ENCODE measurements around the gene KRT74.

KRT74 gene

DNA sequence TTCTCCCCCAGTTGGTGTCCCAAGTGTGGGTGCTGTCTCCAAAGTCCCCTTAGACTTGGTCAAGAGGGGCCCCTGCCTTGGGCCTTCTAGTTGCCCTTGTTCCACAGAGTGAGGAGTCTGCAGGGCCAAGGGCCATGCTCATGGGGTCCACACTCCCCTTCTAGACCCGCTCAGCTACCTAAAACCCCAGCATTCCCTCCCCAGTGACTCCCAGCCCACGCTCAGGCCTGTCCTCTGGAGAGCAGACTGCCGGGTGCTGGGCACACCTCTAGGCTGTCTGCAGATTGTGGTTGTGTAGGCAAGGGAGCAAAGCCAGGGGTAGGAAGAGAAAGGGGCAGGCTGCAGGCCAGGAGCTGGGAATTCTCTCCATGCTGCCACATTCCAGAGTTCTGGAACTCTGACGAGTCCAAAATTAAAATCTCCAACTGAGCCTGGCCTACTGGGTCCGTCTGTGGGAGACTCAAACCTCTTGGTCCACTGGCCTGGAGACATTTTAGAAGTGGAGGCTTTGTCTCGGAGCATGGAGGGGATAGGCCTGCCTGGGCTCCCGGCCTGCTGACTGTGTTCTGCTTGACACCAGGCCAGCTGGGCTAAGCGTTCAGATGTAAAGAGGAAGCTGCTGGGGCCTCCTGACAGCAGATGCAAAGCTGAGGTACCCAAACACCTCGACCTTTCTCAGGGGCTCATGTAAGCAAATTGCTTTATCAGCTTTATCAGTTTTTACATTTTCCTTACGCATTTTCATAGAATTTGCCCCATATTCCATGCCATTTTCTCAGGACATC is 39.8 kb downstream of the KRT74 start:
- DNase-seq, result no peak

DNA sequence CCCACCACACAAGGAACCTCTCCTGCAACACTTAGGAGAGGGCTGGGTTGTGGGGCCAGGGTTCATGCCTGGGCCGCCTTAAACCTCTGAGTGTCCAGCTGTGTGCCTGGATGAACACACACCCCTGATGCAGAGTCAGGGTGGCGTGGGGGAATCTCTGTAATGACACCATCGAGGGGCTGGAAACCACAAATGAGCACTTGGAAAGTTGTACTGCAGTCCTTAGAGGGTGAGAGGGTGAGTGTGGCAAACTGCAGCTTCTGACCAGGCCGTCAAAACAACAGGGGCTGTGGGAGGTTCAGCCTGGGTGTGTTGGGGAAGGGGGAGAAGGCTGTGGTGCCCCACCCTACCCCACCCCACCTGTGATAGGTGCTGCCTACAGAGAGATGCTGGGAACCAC is 41.0 kb downstream of the KRT74 start:
- no peak for DNase-seq

DNA sequence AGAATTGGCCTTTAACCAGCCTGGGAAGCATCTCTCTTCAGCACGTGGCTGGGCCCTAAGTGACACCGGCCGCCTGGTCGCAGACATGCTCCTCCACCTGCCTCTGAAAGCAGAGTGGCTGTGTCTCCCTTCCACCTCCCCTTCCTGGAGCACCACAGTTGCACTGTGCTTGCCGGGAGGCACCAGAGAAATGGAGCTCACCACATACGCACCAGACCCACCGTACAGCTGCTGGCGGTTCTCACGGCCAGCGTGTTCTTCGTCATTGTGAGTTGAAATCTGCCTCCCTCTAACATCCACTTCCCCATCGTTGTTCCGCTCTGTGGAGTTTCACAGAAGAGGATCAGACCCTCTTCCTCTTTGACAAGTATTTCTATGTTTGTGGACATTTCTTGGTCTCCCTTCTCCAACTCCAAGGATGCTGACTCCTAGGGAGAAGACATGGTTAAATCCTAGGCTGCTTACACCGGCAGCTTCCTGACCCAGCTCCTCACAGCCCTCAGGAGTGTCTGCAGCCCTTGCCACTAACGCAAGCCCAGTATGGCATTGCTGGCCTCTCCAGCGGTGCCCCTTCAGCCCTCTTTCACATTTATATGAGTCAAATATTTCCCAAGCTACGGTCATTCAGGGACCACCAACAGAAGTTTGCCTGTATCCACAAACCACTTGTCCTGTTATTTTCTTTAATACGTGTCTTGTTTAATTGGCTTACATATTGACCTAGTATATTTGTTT is 41.9 kb downstream of the KRT74 start:
- peak; percentile 15 for DNase-seq

DNA sequence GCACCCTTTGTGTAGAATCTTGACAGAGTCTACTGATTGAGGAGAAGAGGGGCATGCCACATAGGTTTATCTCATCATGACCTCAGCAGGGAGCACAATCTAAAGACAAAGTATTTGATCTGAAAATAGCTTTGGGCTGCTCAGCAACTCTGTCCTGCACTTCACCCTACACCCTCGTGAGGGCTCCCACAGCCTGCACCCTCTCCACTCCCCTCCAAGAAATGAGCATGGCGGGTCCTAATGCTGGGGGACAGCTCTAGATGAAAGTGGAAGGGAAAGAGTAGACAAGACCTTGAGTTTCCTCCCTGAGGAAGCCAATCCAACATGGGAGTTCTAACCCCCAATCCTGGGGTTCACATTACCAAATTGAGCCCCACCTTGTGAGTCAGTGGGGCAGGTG is 42.7 kb downstream of the KRT74 start:
- no peak for DNase-seq

DNA sequence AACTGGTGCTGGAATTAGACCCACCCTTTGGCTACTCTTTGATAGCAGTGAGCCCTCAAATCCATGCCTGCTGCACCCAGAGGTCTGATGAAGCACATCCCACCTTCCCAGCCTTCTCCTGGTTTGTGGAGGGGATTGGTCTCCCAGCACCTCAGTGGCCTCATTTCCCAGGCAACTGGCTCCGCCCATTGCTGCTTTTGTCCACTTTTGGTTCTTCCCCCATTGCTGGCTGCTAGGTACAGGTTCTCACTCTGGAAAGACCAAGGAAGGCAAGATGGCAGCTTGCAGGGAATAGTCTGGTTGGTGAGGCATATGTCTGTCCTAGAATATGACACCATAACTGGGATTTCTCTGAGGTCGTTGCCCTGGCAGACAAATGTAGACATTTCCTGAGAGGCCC is 43.3 kb downstream of the KRT74 start:
- DNase-seq, result no peak

DNA sequence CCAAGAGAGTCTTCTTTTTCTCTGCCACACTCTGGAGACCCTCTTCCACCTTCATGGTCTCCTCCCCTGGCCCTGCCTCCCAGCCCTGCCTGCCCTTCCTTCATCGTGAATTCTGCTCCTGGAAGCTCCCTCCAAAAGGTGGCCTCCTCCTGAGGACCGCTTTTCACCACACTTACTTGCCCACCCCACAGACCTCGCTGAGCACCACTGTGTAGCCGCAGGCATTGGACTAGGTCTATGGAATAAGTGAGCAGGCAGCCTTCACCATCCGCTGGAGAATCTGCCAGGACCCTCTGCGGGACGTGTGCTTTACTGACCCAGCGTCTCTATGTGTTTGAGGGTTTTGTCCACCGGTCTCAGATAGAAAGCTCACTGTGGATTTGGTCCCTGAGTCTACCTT is 43.8 kb downstream of the KRT74 start:
- no peak for DNase-seq

DNA sequence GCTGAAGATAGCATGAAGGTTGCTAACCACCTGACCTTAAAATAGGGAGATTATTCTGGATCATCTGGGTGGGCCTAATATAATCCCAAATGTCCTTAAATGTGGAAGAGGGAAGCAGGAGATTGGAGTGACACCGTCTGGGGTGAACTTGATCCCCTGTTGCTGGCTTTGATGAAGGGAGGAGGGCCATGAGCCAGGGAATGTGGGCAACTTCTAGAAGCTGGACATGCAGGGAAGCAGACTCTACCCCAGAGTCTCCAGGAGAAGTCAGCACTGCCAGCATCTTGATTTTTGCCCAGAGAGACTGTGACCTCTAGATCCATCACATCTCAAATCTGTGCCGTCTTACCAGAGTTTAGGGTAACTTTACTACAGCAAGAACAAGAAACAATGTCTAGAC is 44.2 kb downstream of the KRT74 start:
- no peak for DNase-seq

DNA sequence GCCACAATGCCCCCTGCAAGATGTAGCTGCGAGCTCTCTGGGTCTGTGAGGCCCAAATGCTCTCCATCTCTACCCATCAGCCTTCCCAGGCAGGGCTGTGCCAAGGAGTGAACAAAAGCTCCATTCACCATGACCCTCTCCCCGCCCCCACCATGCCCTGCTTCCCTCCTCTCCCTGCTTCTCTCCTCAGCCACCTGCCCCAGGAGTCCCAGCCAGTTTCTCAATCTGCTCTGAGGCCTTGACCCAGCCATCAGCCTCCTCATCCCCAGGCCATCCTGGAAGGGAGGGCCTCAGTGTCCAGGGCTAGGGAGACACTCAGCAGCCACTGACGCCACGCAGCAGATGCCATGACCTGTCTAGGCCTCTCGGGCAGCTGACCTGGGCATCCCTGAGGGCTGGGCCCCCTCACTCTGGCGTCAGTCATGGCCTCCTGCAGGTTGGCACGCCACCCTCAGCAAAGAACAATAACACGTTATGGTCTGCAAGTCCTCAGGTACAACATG is 45.0 kb downstream of the KRT74 start:
- peak; percentile 69 for DNase-seq

DNA sequence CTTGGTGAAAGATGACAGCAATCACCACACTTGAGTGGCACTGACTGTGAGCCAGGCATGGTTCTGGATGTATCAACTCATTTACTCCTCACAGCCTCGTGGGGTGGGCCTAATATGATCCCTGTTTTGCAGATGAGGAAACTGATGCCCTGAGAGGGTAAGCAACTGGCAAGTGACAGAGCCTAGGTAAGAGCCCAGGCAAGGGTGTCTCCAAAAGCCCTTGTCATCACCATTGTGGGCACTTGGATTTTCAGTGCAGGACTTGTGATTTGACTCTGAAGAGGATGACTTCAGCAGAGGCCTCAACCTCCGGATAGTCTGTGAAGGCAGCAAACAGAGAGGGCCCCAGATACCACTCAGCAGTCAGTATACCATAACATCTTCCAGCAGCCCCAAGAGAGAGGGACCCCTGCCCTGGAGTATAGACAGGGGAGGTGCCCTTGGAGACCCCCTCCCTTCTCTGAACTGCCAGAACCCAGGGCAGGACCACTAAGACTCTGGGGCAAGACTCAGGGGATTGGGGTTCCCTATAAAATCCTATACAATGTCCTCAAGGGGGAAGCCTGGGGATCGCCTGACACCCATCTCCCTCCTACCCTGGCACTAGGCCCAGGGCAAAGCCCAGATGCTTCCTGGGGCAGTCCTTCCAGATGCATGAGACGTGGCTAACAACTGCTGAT is 46.4 kb downstream of the KRT74 start:
- no peak for DNase-seq

DNA sequence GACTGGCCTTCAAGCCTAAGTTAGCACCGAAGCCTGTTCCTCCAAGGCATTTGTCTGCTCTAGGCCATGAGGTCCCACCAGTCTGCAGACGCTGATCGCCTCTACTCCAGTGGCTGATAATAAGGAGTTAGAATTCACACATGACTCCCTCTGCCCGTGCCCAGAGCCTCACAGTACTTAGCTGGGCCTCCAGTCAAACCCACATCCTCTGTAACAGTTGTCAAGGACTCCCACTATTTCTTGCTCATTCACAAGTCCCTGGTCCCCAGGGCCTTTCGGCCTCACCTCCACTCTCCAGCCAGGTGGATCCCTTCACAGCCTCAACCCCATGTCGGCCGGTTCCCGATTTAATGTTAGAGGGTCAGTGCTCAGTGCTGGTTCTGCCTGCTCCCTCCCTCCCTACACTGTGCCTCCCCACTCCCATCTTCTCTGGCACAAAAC is 47.1 kb downstream of the KRT74 start:
- DNase-seq, result no peak

DNA sequence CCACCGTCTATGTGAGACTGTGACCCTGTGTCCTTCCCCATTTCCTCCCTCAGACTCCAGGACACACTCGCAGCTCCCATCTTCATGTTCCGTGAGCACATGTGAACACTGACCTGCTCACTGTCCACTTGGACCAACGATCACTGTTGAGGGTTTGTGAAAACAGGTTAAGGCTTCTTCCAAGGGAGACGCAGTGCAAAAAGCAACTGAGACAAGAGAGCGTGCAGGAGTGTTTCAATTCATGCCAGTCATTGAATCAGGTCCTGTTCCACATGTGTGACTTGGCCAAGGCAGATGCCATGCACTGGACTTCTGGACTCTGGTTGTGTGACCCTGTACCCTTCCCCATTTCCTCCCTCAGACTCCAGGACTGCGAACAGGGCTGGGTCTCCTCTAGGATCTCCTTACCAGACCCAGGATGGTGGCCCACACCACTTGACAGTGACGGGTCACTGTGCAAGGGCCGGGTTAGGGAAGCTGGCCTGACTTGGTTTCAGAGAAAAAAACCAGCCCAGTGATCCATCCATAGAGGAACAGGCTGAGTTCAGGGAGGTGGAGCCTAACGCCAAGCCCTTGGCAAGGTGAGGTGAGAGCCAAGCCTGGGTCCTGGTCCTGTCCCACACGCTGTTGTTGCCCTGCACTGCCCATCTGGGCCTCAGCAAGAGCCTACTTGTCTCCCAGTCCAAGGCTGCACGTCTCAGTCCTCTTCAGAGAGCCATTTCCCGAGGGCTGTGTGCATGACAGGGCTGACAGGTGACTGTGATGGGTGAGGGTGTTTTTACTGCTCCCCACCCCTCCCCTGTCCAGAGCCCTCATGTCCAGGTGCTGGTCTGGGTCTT is 47.8 kb downstream of the KRT74 start:
- no peak for DNase-seq

DNA sequence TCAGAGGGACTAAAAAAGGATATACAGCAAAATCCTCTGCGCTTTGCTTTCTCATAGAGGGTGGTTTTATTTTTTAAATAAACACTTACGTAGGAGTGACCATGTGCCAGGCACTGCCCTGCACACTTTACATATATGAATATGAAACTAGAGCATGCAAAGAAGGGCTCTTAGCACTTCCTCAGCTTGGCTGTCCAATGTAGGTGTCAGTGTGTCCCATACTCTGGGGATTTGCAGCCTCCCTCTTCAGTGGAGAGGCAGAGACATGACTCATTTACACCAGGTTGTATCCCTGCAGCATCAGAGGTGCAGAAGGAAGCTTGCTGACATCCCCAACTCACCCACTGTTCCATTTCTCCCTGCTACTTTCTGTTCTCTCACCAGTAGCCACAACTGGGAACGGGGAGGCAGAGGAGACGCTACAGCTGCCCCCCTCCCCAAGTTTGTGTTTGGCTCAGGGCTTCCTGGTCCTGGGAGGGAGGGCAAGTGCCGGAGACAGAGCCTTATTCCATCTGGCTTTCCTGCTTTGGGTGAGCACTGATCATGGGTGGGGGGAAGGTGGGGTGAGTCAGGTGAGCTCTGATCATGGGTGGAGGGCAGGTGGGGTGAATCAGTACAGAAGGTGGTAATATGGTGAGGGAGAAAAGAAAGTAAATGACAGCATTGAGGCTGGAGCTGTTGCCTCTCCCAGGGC is 48.6 kb downstream of the KRT74 start:
- DNase-seq, result no peak

DNA sequence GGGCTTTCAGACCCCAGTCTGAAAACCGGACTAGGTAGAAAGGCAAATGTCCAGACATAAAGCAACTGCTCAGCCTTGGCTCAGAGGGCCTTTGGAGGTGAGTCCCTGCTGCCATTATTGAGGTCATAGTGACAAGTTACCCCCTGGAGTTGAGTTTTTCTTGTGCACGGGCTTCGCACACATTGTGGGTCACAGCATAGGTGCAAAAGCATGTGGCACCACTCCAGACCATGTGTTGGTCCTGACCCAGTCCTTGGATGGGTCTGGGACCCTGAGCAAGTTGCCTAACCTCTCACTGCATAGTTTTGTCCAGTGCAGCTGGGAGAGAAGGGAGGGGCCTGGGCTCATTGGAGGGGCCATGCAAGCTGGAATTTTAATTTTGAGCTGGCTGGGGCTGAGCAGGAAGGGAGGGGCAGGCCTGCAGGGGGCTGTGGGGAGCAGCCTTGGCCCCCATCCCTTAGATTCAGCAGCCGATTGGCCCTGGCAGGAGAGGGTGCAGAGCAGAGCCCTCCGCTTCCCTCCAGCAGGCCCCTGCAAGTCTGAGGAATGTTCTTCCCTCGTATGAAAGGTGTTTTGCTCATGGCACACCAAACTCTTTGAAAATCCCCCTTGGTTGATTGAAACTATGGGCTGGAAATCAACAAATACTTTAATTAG is 49.3 kb downstream of the KRT74 start:
- DNase-seq, result no peak

DNA sequence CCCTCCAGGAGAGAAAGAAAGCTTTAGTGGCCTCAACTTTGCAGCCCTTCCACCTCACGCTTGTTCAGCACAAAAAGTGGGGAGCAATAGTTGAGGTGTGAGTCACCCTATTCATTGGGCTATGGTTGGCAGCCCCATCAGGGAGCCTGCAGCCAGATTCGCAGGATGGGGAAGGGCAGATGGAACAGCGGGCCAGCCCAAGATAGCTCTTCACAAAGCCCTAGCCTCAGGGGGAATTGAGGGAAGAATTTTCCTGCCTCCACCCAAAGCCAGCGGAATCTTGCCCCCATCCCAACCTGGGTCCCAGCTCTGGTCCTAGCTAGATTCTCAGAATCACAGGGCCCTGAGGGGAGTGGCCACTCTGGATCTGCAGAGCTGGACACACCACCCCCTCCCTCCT is 49.8 kb downstream of the KRT74 start:
- DNase-seq, result no peak

DNA sequence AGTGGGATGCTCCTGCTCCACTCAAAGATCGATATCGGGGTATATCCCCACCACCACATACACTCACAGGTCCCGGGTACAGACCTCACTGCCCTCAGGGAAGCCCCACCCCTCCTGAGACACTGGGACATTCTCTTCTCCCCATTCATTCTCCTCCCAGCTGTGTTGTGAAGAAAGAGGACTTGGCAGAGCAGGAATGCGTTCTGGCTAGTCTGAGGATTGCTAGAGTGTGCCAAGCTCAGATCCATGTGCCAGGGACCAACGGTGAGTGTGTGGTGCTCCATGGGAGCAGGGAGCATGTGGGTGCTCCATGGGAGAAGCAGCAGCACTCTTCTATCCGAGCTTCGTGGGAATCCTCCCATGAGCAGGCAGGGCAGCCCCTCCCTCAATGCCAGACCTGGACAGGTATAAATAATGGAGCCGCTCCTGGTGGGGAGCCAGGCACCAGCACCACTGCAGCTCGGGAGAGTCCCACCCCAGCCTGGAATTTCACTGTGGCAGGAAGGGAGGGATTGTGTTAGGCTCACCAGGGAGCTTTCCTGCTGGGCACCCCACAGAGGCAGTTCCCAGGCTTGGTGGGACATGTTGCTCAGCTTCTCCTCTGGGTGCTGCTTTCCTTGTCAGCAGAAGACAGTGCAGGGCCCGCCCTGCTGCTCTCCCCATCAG is 51.2 kb downstream of the KRT74 start:
- DNase-seq, result peak; percentile 15

DNA sequence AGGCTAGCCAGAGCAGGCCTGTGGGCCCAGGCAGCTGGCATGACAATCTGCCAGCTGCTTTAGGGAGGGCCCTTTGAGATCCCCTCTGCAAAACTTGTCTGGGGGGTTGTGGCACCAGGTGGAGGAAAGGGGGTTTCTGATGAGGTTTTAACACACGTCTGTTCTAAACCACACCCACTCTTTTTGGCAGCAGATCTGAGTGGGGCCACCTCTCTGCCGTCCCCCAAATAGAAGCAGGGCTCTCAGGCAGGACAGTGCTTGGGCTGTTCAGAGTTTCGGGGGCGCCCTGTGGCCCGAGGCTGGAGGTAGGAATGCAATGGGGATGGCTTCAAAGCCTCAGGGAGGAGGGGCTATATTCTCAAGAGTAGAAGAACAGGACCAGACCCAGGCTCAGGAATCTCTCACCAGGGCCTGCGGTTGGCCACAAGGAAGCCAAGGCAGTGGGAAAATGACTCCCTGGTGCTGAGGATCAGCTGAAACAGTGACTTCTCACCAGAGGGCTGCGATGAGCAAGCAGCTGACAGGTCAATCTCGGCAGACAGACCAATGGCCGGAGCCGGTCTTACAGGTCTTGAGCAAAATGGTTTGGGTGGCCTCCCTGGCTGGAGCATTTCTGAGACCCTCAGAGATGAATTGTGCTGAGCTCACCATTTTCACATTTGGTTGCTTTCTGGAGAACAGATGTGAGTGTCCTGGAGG is 51.9 kb downstream of the KRT74 start:
- no peak for DNase-seq

DNA sequence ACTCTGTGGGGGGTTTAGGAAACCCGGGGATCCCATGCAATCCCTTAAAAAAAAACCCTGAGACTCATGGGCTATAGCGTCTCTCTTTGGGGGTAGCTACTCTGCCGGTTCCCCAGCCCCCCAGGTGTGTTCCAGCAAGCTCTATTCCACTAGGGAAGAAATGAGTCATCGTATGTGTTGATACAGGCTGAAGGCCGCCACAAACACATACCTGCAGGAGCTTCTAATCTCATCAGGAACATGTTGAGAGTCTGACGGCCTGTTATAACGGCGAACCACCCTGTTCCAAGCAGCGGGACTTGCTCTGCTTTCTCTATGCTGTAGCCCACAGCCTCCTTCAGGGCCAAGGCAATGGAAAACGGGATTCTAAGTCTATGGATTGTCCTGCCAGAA is 52.5 kb downstream of the KRT74 start:
- no peak for DNase-seq

DNA sequence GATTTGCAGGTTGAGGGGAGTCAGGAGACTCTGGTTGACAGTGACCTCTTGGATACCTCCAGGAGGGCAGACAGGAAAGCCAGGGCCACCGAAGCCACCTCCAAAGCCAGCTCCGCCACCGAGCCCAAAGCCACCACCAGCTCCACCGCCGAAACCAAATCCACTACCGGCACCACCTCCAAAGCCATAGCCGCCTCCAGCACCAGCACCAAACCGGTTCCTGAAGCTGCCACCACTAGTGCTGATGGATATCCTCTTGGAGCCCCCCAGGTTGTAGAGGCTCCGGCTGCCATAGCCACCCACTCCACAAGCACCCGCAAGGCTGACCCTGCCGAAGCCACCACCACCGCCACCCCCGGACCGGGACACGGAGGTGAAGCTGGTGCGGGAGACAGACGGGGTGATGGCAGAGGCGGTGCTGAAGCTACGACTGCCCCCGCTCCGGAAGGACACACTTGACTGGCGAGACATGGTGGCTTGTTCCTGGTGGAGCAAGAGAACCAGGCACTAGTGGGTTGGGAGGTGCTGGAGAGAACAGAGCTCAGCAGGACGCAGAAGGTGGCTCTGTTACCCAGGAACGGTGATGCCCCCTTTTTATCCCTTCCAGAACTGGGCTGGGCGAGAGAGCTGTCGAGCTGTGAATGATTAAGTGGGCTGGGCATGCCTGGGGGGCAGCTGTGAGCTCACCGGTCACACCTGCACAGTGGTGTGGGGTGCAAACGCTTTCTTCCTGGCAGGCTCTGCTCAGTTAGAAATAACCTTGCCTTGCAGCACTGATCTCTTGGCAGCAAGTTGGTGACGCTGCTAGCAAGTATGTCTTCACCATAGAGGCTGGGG is 53.6 kb downstream of the KRT74 start, which contains the start of gene KRT5:
KRT5 (minus strand) TSS at position 569 of the 837 bp plus-strand sequence; CDS start at position 471, 98 bp downstream.
- no peak for DNase-seq

DNA sequence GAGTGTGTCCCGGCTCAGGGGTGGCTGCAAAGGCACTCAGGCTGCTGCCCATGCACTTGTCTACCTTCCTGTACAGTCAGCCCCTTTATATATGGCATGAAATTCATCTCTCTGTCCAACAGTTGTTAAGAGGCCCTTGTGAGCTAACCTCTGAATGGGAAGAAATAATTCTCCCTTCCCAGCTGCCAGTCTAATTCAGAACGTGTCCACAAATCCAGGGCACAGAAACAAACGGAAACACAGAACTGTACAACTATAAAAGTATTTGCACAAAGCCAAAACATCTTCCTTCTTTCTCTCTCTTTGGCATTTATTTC is 54.3 kb downstream of the KRT74 start:
- no peak for DNase-seq

All from midbrain (tissue), 1 donor.